Measurements from ENCODE around the gene PRKG2. TPM values are rescaled to one million over a fixed set of nuclear protein-coding genes. Genes with fewer than 3 reads are reported as not detected.

PRKG2 gene
- total and polyA plus RNA-seq, 2 of the 13 experiments (the other 11 are each of a cell fraction or from before 2014, with no cell fraction given), result 0.04 TPM

- no peak for TF ChIP-seq GFI1 (CRISPR knock-in tag; IDR thresholded peaks at IDR 0.05; ENCODE audit: borderline replicate concordance)
Measured at GRCh38 chr4:81084634-81085033, 130.4 kb downstream of the PRKG2 start (continued).

GRCh38 chr4:81084029-81084428 is 131.0 kb downstream of the PRKG2 start:
- Histone ChIP-seq H3K79me2 (ENCODE audit: insufficient read depth, low read length) (no peaks in the 10 kb centered on the region), H3K9me3 (ENCODE audit: low read length) (no peaks in the 10 kb centered on the region), H3K4me3 (replicated peaks in 1 of 3; ENCODE audit: insufficient read depth in 1 of 3, low read depth in 2 of 3, low read length in 3 of 3) (no peak overlapping the region), H3K27ac (ENCODE audit: extremely low read length, insufficient read depth, low read length) (no peak overlapping the region), H3K4me2 (ENCODE audit: low read depth, low read length) (no peak overlapping the region), H3K9ac (ENCODE audit: insufficient read depth, low read depth, low read length) (no peak overlapping the region), H3K4me1 (ENCODE audit: insufficient read depth, low read length) (no peaks in the 10 kb centered on the region), H3K36me3 (replicated peaks in 1 of 2; ENCODE audit: control insufficient read depth in 1 of 2, insufficient read depth in 2 of 2, low read length in 2 of 2) (no peaks in the 10 kb centered on the region), H4K20me1 (ENCODE audit: insufficient read depth, low read length) (no peaks in the 10 kb centered on the region), H3K27me3 (ENCODE audit: control insufficient read depth in 1 of 2, insufficient read depth in 2 of 2, low read length in 2 of 2) (no peaks in the 10 kb centered on the region; a peak in 1 of 5 replicates), H2AFZ (ENCODE audit: low read length) (no peak overlapping the region)
- BruUV-seq (replicated peaks), result no TSS peak
- no peak for FAIRE-seq
- TF ChIP-seq NFIC (IDR thresholded peaks at IDR 0.05; ENCODE audit: low read length) (no peak), MAFG (CRISPR knock-in tag; IDR thresholded peaks at IDR 0.05) (no peak), HMGA1 (CRISPR knock-in tag; conservative IDR thresholded peaks at IDR 0.05) (no peak), ZNF12 (CRISPR knock-in tag; IDR thresholded peaks at IDR 0.05) (peak; percentile 83; the same call in 1 of the 2 replicates), TFDP2 (CRISPR knock-in tag; IDR thresholded peaks at IDR 0.05) (no peak), TFDP1 (CRISPR knock-in tag; IDR thresholded peaks at IDR 0.05; ENCODE audit: borderline replicate concordance) (no peak), CEBPB (IDR thresholded peaks at IDR 0.05; ENCODE audit: borderline replicate concordance, low read depth, low read length) (no peak), CHD4 (IDR thresholded peaks at IDR 0.05; ENCODE audit: borderline replicate concordance, low read length) (no peak), RELA (CRISPR knock-in tag; IDR thresholded peaks at IDR 0.05) (no peak)
- peak; percentile 10 for DNase-seq (ENCODE audit: low spot score)
- intact Hi-C loops (cut with micrococcal nuclease; ENCODE audit: unreplicated experiment) (no loop called here), in situ Hi-C loops (cut with HindIII; ENCODE audit: extremely low pct_ligation_motif_present, low pct_unique_long_range_greater_than_20kb) (no loop called here)
- POLR2A ChIA-PET, result no interaction called here
- CTCF ChIA-PET (ENCODE audit: low intra/inter-chr PET ratio, low total read pairs), result no interaction called here
- ATAC-seq, result peak; percentile 51; the same call in 2 of the 3 replicates
